Panc1 (cell line): ENCODE measurements around the gene SF3B5. TPM values are rescaled to one million over a fixed set of nuclear protein-coding genes. Genes with fewer than 3 reads are reported as not detected.

Source experiments
- ATAC-seq: fragments of 200-7000 bp; cut with Tn5 transposase; 2 replicates; pipeline ENCODE4 v1.9.1; 2020; ENCODE audit warnings: mild to moderate bottlenecking, moderate library complexity
- BruUV-seq: library from RNA; stranded (reverse); fragments of 400-500 nt; replicated peaks from 2 replicates; lab custom pipeline; 2021; lab: Mats Ljungman, UMichigan
- CTCF ChIA-PET: fragments of 300-600 bp; sonication (Branson Sonifier 250); formaldehyde crosslinking; loops from one replicate; lab custom pipeline; 2022; ENCODE audit warnings: antibody characterized with exemption; lab: Charles Lee
- POLR2A ChIA-PET: fragments of 300-600 bp; sonication (Branson Sonifier 250); formaldehyde crosslinking; loops from one replicate; lab custom pipeline; 2022; ENCODE audit warnings: antibody characterized with exemption; lab: Charles Lee
- DNase-seq: peaks from one replicate; pipeline ENCODE4 v3.0.0-alpha.2; 2010; ENCODE audit warnings: low read depth, low spot score
- H3K27ac ChIP-seq: 2 replicates; pipeline ENCODE4 v1.5.1; 2011; ENCODE audit warnings: mild to moderate bottlenecking, low read length, inconsistent platforms
- H3K27me3 ChIP-seq: fragments of 200-500 bp; sonication (Bioruptor generic); 2 replicates; pipeline ENCODE4 v1.6.0; 2014; ENCODE audit warnings: low read length, inconsistent platforms; ENCODE audit not compliant: control insufficient read depth, insufficient read depth
- H3K36me3 ChIP-seq: fragments of 200-500 bp; sonication (Bioruptor generic); 2 replicates; pipeline ENCODE4 v1.5.1; 2014; ENCODE audit warnings: inconsistent platforms, mild to moderate bottlenecking, low read length, moderate library complexity; ENCODE audit not compliant: control insufficient read depth, insufficient read depth
- H3K4me1 ChIP-seq: 2 replicates; pipeline ENCODE4 v1.5.1; 2011; ENCODE audit warnings: inconsistent platforms, mild to moderate bottlenecking, low read length, moderate library complexity; ENCODE audit not compliant: control insufficient read depth, insufficient read depth
- H3K4me3 ChIP-seq, 2 experiments: 2 replicates each; pipeline ENCODE4 v1.5.1; 2011 to 2012; ENCODE audit warnings: low read depth in 2 of 2, low read length in 2 of 2, mild to moderate bottlenecking in 2 of 2, inconsistent platforms in 1 of 2, moderate library complexity in 1 of 2
- H3K9me3 ChIP-seq: fragments of 200-500 bp; sonication (Bioruptor generic); 2 replicates; pipeline ENCODE4 v1.5.1; 2014; ENCODE audit warnings: low read depth, mild to moderate bottlenecking, inconsistent platforms, low read length, moderate library complexity; ENCODE audit not compliant: control insufficient read depth, insufficient read depth
- POLR2AphosphoS5 ChIP-seq: IDR thresholded peaks from 2 replicates; pipeline ENCODE4 v1.6.1; 2012; ENCODE audit warnings: mild to moderate bottlenecking, low read depth, low read length, moderate library complexity
- SIN3A ChIP-seq: IDR thresholded peaks from 2 replicates; pipeline ENCODE4 v1.6.1; 2012; ENCODE audit warnings: low read depth, mild to moderate bottlenecking, low read length, moderate library complexity, borderline replicate concordance; ENCODE audit not compliant: insufficient read depth
- TCF7L2 ChIP-seq: IDR thresholded peaks from 2 replicates; pipeline ENCODE4 v1.6.1; 2011; ENCODE audit warnings: mild to moderate bottlenecking, low read depth, low read length, inconsistent platforms
- in situ Hi-C: cut with HindIII; loops from 2 replicates; pipeline ENCODE4 v1.10.0; 2016; ENCODE audit warnings: low sequenced_read_pairs, low pct_unique_long_range_greater_than_20kb
- intact Hi-C: fragments of 100-400 bp; cut with micrococcal nuclease; formaldehyde crosslinking; loops from one replicate; pipeline ENCODE4 v1.10.0; 2022; ENCODE audit not compliant: unreplicated experiment
- total RNA-seq: library from RNA; stranded (reverse); gene quantifications from one replicate; pipeline ENCODE4 v1.2.1, GENCODE V29; 2021; ENCODE audit not compliant: unreplicated experiment
- TF ChIP-seq, protein P1 (sequence below), 2 experiments: IDR thresholded peaks; 2 replicates each; pipeline ENCODE4 v1.6.1; 2011 to 2012; ENCODE audit warnings: low read depth in 2 of 2, control low read depth in 1 of 2, low read length in 1 of 2, mild to moderate bottlenecking in 1 of 2, moderate library complexity in 1 of 2; ENCODE audit not compliant: insufficient read depth in 1 of 2
- TF ChIP-seq, protein P2 (sequence below): fragments of 450-650 bp; IDR thresholded peaks from 2 replicates; pipeline ENCODE4 v1.5.1; 2017; ENCODE audit warnings: mild to moderate bottlenecking

Gene SF3B5
- total RNA-seq, 1 experiment from 2014 or later = 128 TPM

DNA sequence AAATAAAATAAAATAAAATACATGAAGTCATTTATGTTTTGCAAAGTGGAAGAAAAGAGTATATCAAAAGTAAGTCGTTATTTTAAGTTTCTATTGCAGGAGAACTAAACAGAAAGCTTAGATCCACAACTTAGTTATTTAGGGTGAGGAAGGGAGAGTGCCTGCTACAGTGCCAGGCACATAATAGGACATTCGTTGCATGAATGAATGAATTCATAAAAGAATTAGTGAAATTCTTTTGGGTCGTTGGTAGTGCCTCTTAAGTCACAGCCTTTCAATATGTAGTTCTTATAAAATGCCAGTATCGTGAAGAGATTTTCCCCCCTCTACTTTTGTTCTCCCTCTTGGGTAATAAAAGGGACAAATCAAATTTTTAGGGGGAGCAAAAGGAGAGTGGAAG is 29.1 kb downstream of the SF3B5 start:
- no peak overlapping the region for H3K27ac ChIP-seq
- peaks cover 36% of the 10 kb centered on the region for H3K27me3 ChIP-seq
- no peaks in the 10 kb centered on the region for H3K9me3 ChIP-seq
- no peaks in the 10 kb centered on the region for H3K36me3 ChIP-seq
- ATAC-seq (no peak), DNase-seq (no peak)
- TF ChIP-seq POLR2AphosphoS5 = no peak
- no peak for TF ChIP-seq TCF7L2
- TF ChIP-seq, protein P1, sequence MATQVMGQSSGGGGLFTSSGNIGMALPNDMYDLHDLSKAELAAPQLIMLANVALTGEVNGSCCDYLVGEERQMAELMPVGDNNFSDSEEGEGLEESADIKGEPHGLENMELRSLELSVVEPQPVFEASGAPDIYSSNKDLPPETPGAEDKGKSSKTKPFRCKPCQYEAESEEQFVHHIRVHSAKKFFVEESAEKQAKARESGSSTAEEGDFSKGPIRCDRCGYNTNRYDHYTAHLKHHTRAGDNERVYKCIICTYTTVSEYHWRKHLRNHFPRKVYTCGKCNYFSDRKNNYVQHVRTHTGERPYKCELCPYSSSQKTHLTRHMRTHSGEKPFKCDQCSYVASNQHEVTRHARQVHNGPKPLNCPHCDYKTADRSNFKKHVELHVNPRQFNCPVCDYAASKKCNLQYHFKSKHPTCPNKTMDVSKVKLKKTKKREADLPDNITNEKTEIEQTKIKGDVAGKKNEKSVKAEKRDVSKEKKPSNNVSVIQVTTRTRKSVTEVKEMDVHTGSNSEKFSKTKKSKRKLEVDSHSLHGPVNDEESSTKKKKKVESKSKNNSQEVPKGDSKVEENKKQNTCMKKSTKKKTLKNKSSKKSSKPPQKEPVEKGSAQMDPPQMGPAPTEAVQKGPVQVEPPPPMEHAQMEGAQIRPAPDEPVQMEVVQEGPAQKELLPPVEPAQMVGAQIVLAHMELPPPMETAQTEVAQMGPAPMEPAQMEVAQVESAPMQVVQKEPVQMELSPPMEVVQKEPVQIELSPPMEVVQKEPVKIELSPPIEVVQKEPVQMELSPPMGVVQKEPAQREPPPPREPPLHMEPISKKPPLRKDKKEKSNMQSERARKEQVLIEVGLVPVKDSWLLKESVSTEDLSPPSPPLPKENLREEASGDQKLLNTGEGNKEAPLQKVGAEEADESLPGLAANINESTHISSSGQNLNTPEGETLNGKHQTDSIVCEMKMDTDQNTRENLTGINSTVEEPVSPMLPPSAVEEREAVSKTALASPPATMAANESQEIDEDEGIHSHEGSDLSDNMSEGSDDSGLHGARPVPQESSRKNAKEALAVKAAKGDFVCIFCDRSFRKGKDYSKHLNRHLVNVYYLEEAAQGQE (IDR thresholded peaks at IDR 0.05; ENCODE audit: insufficient read depth in 1 of 2, low read depth in 2 of 2, low read length in 1 of 2) = no peak
- no peak for TF ChIP-seq SIN3A
- TF ChIP-seq, protein P2, sequence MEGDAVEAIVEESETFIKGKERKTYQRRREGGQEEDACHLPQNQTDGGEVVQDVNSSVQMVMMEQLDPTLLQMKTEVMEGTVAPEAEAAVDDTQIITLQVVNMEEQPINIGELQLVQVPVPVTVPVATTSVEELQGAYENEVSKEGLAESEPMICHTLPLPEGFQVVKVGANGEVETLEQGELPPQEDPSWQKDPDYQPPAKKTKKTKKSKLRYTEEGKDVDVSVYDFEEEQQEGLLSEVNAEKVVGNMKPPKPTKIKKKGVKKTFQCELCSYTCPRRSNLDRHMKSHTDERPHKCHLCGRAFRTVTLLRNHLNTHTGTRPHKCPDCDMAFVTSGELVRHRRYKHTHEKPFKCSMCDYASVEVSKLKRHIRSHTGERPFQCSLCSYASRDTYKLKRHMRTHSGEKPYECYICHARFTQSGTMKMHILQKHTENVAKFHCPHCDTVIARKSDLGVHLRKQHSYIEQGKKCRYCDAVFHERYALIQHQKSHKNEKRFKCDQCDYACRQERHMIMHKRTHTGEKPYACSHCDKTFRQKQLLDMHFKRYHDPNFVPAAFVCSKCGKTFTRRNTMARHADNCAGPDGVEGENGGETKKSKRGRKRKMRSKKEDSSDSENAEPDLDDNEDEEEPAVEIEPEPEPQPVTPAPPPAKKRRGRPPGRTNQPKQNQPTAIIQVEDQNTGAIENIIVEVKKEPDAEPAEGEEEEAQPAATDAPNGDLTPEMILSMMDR = no peak
- intact Hi-C loops = no loop called here
- no TSS peak for BruUV-seq
- H3K4me3 ChIP-seq = no peak overlapping the region
- H3K4me1 ChIP-seq = peaks cover 6% of the 10 kb centered on the region
- in situ Hi-C loops = no loop called here
- ChIA-PET POLR2A (no interaction called here), CTCF (no interaction called here)

DNA sequence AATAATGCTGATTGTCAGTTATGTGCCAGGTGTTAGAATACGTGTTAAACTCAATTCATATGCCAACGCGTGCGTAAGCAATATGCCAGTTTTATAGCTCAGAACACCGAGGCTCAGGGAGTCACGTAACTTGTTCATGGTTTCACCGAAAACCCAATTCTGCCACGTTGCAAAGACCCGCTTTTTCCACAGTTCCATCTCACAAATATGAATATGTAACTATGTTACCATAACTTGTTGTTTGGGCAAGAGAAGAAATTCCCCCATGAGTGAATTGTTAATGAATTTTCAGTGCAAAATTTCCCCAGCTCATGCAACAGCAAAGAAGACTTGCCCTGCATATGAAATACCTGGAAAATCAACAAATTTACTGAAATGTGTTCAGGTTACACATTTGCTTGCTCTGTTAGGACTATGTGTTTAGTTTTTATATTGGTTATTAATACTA is 30.1 kb downstream of the SF3B5 start:
- Histone ChIP-seq H3K27ac (no peak overlapping the region), H3K4me1 (peaks cover 6% of the 10 kb centered on the region), H3K36me3 (no peaks in the 10 kb centered on the region), H3K27me3 (peaks cover 37% of the 10 kb centered on the region), H3K4me3 (no peak overlapping the region), H3K9me3 (no peaks in the 10 kb centered on the region)
- TF ChIP-seq, protein P1 (IDR thresholded peaks at IDR 0.05; ENCODE audit: insufficient read depth in 1 of 2, low read depth in 2 of 2, low read length in 1 of 2) = no peak
- TF ChIP-seq, protein P2 = no peak
- TF ChIP-seq POLR2AphosphoS5 = no peak
- intact Hi-C loops (no loop called here), in situ Hi-C loops (no loop called here)
- no TSS peak for BruUV-seq
- no peak for ATAC-seq
- no peak for DNase-seq
- ChIA-PET CTCF (no interaction called here), POLR2A (no interaction called here)
